ENCODE results near the gene IQCE. TPM values are rescaled to one million over a fixed set of nuclear protein-coding genes. Genes with fewer than 3 reads are reported as not detected.

Gene IQCE
- total RNA-seq, 1 experiment from 2014 or later, result 13.4 TPM

DNA sequence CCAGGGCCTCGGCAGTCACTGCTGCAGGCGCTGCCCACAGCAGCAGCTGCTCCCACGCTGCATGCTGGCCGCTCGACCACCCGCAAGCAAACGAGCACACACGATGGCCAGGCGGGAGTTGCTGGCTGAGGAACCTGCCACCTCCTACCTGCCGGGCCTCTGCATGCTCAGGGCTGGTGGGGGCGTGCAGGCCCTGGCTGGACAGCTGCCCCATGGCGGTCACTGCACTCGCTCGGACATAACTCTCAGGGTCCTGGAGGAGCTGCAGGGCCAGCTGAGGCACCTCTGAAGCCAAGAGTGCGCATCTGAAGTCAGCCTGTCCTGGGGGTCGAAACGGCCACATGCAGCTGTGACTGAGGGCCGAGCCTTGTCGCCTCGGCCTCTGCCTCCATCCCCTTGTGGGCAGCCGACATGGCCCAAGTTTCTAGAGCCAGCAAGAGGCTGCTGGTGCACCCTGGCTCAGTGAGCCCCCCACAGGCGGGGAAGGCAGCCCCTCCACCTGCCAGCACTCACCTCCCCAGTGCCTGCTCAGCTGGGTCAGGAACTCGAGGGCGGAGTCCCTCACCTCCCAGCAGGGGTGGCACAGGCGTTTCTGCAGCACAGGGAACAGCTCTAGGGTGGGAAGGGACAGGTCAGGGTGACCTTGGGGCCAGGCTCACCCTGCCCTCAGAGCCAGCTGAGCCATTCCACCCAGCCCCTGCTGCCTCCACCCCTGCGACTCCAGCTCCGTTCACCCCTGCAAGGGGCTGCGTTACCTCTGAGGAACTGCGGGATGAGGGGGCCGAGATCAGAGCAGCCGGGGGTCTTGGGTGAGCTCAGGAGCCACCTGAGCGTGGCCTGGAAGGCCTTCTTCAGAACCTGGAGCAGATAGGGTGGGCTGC, 19.5 kb upstream of the IQCE start:
- DNase-seq, result no peak
- Histone ChIP-seq H3K4me1 (no peaks in the 10 kb centered on the region), H3K36me3 (ENCODE audit: control insufficient read depth, insufficient read depth, low read length) (no peaks in the 10 kb centered on the region; the same call in none of the 2 replicates), H3K27me3 (replicated peaks; ENCODE audit: control insufficient read depth, insufficient read depth, low read length) (no peaks in the 10 kb centered on the region), H3K4me3 (ENCODE audit: low read depth, low read length) (no peak overlapping the region), H3K9me3 (no peaks in the 10 kb centered on the region)
- H3K4me1 Mint-ChIP-seq (ENCODE audit: low read depth, unreplicated experiment), result no peaks in the 10 kb centered on the region
- ChIA-PET POLR2A (no interaction called here), CTCF (interaction anchor here (0.6 kb wide), 2 partner anchors 28 to 552 kb away, joined by 3 read pairs; no protein-coding TSS in a partner anchor)
- no peaks in the 10 kb centered on the region for H3K27me3 Mint-ChIP-seq (ENCODE audit: insufficient read depth, unreplicated experiment)
- no peak overlapping the region for H3K4me3 Mint-ChIP-seq (ENCODE audit: unreplicated experiment)
- TF ChIP-seq, protein P1, sequence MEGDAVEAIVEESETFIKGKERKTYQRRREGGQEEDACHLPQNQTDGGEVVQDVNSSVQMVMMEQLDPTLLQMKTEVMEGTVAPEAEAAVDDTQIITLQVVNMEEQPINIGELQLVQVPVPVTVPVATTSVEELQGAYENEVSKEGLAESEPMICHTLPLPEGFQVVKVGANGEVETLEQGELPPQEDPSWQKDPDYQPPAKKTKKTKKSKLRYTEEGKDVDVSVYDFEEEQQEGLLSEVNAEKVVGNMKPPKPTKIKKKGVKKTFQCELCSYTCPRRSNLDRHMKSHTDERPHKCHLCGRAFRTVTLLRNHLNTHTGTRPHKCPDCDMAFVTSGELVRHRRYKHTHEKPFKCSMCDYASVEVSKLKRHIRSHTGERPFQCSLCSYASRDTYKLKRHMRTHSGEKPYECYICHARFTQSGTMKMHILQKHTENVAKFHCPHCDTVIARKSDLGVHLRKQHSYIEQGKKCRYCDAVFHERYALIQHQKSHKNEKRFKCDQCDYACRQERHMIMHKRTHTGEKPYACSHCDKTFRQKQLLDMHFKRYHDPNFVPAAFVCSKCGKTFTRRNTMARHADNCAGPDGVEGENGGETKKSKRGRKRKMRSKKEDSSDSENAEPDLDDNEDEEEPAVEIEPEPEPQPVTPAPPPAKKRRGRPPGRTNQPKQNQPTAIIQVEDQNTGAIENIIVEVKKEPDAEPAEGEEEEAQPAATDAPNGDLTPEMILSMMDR (IDR thresholded peaks at IDR 0.05; ENCODE audit: insufficient read depth in 1 of 2, low read depth in 1 of 2, low read length in 1 of 2, severe bottlenecking in 1 of 2, unreplicated experiment in 1 of 2), result no peak
- peaks cover 12% of the 10 kb centered on the region for H3K36me3 Mint-ChIP-seq (ENCODE audit: insufficient read depth, unreplicated experiment)
- H3K27ac Mint-ChIP-seq (ENCODE audit: unreplicated experiment), result no peak overlapping the region
- H3K9me3 Mint-ChIP-seq (ENCODE audit: unreplicated experiment), result no peaks in the 10 kb centered on the region
- no TSS peak for BruUV-seq (replicated peaks)
- intact Hi-C loops (cut with micrococcal nuclease; ENCODE audit: unreplicated experiment), result no loop called here

GRCh38 chr7:2540133-2540532, 18.6 kb upstream of the IQCE start:
- Mint-ChIP-seq H3K9me3 (ENCODE audit: unreplicated experiment) (no peaks in the 10 kb centered on the region), H3K4me3 (ENCODE audit: unreplicated experiment) (no peak overlapping the region), H3K36me3 (ENCODE audit: insufficient read depth, unreplicated experiment) (peaks cover 20% of the 10 kb centered on the region), H3K4me1 (ENCODE audit: low read depth, unreplicated experiment) (no peaks in the 10 kb centered on the region), H3K27ac (ENCODE audit: unreplicated experiment) (no peak overlapping the region), H3K27me3 (ENCODE audit: insufficient read depth, unreplicated experiment) (no peaks in the 10 kb centered on the region)
- Histone ChIP-seq H3K36me3 (ENCODE audit: control insufficient read depth, insufficient read depth, low read length) (no peaks in the 10 kb centered on the region; the same call in none of the 2 replicates), H3K4me1 (no peaks in the 10 kb centered on the region), H3K4me3 (ENCODE audit: low read depth, low read length) (no peak overlapping the region), H3K9me3 (no peaks in the 10 kb centered on the region), H3K27me3 (replicated peaks; ENCODE audit: control insufficient read depth, insufficient read depth, low read length) (no peaks in the 10 kb centered on the region)
- CTCF ChIA-PET, result no interaction called here
- TF ChIP-seq, protein P1 (IDR thresholded peaks at IDR 0.05; ENCODE audit: insufficient read depth in 1 of 2, low read depth in 1 of 2, low read length in 1 of 2, severe bottlenecking in 1 of 2, unreplicated experiment in 1 of 2), result no peak
- POLR2A ChIA-PET, result no interaction called here
- no TSS peak for BruUV-seq (replicated peaks)
- intact Hi-C loops (cut with micrococcal nuclease; ENCODE audit: unreplicated experiment), result no loop called here
- no peak for DNase-seq

DNA sequence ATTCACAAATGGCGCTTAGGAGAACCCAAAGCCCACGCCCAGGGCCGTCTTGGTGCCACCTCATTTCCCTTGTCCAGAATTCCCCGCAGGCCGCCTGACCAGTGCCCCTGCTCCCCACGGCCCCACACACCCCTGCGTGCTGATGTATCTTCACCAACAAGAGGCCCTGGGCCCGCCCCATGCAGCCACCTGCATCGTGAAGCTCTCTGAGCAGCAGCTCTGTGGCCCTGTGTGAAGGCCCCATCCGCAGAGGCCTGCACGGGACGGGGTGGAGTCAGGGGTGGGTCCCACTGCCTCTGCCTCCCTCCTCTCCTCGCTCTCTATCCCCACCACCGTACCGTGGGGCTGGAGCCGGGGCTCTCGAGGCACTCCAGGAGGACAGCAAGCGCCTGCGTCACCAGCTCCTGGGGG, 18.1 kb upstream of the IQCE start:
- Mint-ChIP-seq H3K27ac (ENCODE audit: unreplicated experiment) (no peak overlapping the region), H3K9me3 (ENCODE audit: unreplicated experiment) (no peaks in the 10 kb centered on the region), H3K4me3 (ENCODE audit: unreplicated experiment) (no peak overlapping the region), H3K4me1 (ENCODE audit: low read depth, unreplicated experiment) (no peaks in the 10 kb centered on the region), H3K36me3 (ENCODE audit: insufficient read depth, unreplicated experiment) (peaks cover 25% of the 10 kb centered on the region), H3K27me3 (ENCODE audit: insufficient read depth, unreplicated experiment) (no peaks in the 10 kb centered on the region)
- TF ChIP-seq, protein P1 (IDR thresholded peaks at IDR 0.05; ENCODE audit: insufficient read depth in 1 of 2, low read depth in 1 of 2, low read length in 1 of 2, severe bottlenecking in 1 of 2, unreplicated experiment in 1 of 2), result no peak
- Histone ChIP-seq H3K9me3 (no peaks in the 10 kb centered on the region), H3K27me3 (replicated peaks; ENCODE audit: control insufficient read depth, insufficient read depth, low read length) (no peaks in the 10 kb centered on the region), H3K4me3 (ENCODE audit: low read depth, low read length) (no peak overlapping the region), H3K36me3 (ENCODE audit: control insufficient read depth, insufficient read depth, low read length) (no peaks in the 10 kb centered on the region; the same call in none of the 2 replicates), H3K4me1 (no peaks in the 10 kb centered on the region)
- no TSS peak for BruUV-seq (replicated peaks)
- no peak for DNase-seq
- intact Hi-C loops (cut with micrococcal nuclease; ENCODE audit: unreplicated experiment), result no loop called here
- ChIA-PET POLR2A (no interaction called here), CTCF (no interaction called here)

Data from Caco-2 (cell line).